ENCODE measurements around the gene SLC45A1. TPM values are rescaled to one million over a fixed set of nuclear protein-coding genes. Genes with fewer than 3 reads are reported as not detected.

Gene SLC45A1
- total RNA-seq, 3 donors from 2014 or later (not counting 1 experiment from before 2014, with no cell fraction given), result 0.45 to 0.68 (median 0.52) TPM

GRCh38 chr1:8389958-8390535 lies 72.1 kb downstream of the SLC45A1 start:
- intact Hi-C loops (cut with micrococcal nuclease), result loop anchor here (10.0 kb wide), 1 partner anchor 105 kb away; no protein-coding TSS in a partner anchor
- Mint-ChIP-seq H3K4me3 (no peak overlapping the region), H3K36me3 (no peaks in the 10 kb centered on the region), H3K27ac (peak overlapping the region in 1 of 2 donors; percentile 25), H3K4me1 (peaks cover 31 to 51% of the 10 kb centered on the region in 2 donors), H3K27me3 (ENCODE audit: low read depth in 2 of 2) (no peaks in the 10 kb centered on the region), H3K9me3 (no peaks in the 10 kb centered on the region)
- Histone ChIP-seq H3K27ac (ENCODE audit: low read length) (no peak overlapping the region), H3K27me3 (ENCODE audit: control insufficient read depth, insufficient read depth, low read length) (no peaks in the 10 kb centered on the region), H3K36me3 (ENCODE audit: control insufficient read depth, insufficient read depth, low read length) (peaks cover 6% of the 10 kb centered on the region), H3K4me1 (ENCODE audit: control insufficient read depth, insufficient read depth, low read length) (peaks cover 6% of the 10 kb centered on the region), H3K4me3 (ENCODE audit: low read length) (no peak overlapping the region), H3K9me3 (ENCODE audit: control insufficient read depth, insufficient read depth, low read length) (no peaks in the 10 kb centered on the region)
- TF ChIP-seq, protein P1, sequence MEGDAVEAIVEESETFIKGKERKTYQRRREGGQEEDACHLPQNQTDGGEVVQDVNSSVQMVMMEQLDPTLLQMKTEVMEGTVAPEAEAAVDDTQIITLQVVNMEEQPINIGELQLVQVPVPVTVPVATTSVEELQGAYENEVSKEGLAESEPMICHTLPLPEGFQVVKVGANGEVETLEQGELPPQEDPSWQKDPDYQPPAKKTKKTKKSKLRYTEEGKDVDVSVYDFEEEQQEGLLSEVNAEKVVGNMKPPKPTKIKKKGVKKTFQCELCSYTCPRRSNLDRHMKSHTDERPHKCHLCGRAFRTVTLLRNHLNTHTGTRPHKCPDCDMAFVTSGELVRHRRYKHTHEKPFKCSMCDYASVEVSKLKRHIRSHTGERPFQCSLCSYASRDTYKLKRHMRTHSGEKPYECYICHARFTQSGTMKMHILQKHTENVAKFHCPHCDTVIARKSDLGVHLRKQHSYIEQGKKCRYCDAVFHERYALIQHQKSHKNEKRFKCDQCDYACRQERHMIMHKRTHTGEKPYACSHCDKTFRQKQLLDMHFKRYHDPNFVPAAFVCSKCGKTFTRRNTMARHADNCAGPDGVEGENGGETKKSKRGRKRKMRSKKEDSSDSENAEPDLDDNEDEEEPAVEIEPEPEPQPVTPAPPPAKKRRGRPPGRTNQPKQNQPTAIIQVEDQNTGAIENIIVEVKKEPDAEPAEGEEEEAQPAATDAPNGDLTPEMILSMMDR (IDR thresholded peaks at IDR 0.05), result no peak
- DNase-seq, result no peak
- WGBS (ENCODE audit: insufficient coverage), result 51% methylated on average over 4 of the region's 7 CpGs
- ATAC-seq, result no peak

- Histone ChIP-seq H3K4me3 (ENCODE audit: low read length) (no peak overlapping the region), H3K9me3 (ENCODE audit: control insufficient read depth, insufficient read depth, low read length) (no peaks in the 10 kb centered on the region), H3K4me1 (ENCODE audit: control insufficient read depth, insufficient read depth, low read length) (peaks cover 13% of the 10 kb centered on the region), H3K36me3 (ENCODE audit: control insufficient read depth, insufficient read depth, low read length) (peaks cover 6% of the 10 kb centered on the region), H3K27me3 (ENCODE audit: control insufficient read depth, insufficient read depth, low read length) (no peaks in the 10 kb centered on the region), H3K27ac (ENCODE audit: low read length) (no peak overlapping the region)
- Mint-ChIP-seq H3K4me1 (peaks cover 37 to 56% of the 10 kb centered on the region in 2 donors), H3K27ac (no peak overlapping the region), H3K4me3 (no peak overlapping the region), H3K36me3 (no peaks in the 10 kb centered on the region), H3K9me3 (no peaks in the 10 kb centered on the region), H3K27me3 (ENCODE audit: low read depth in 2 of 2) (no peaks in the 10 kb centered on the region)
- intact Hi-C loops (cut with micrococcal nuclease), result loop anchor here (10.0 kb wide), 1 partner anchor 104 kb away; no protein-coding TSS in a partner anchor
- TF ChIP-seq, protein P1 (IDR thresholded peaks at IDR 0.05), result no peak
- WGBS (ENCODE audit: insufficient coverage), result 79% methylated on average over 4 of the region's 4 CpGs
- no peak for ATAC-seq
- DNase-seq, result no peak
Observed at GRCh38 chr1:8390707-8391106, 72.8 kb downstream of the SLC45A1 start.

- H3K36me3 ChIP-seq (ENCODE audit: control insufficient read depth, insufficient read depth, low read length), result peaks cover 6% of the 10 kb centered on the region
- H3K4me1 ChIP-seq (ENCODE audit: control insufficient read depth, insufficient read depth, low read length), result peaks cover 27% of the 10 kb centered on the region
- WGBS (ENCODE audit: insufficient coverage), result 95% methylated on average over 7 of the region's 7 CpGs
- no peaks in the 10 kb centered on the region for H3K27me3 ChIP-seq (ENCODE audit: control insufficient read depth, insufficient read depth, low read length)
- peaks cover 48 to 61% of the 10 kb centered on the region in 2 donors for H3K4me1 Mint-ChIP-seq
- ATAC-seq (no peak), DNase-seq (no peak)
- no peaks in the 10 kb centered on the region for H3K9me3 ChIP-seq (ENCODE audit: control insufficient read depth, insufficient read depth, low read length)
- H3K4me3 ChIP-seq (ENCODE audit: low read length), result no peak overlapping the region
- TF ChIP-seq, protein P1 (IDR thresholded peaks at IDR 0.05), result no peak
- H3K4me3 Mint-ChIP-seq, result no peak overlapping the region
- no peaks in the 10 kb centered on the region for H3K36me3 Mint-ChIP-seq
- H3K9me3 Mint-ChIP-seq, result no peaks in the 10 kb centered on the region
- no peak overlapping the region for H3K27ac Mint-ChIP-seq
- H3K27ac ChIP-seq (ENCODE audit: low read length), result no peak overlapping the region
- intact Hi-C loops (cut with micrococcal nuclease), result loop anchor here (10.0 kb wide), 1 partner anchor 102 kb away; no protein-coding TSS in a partner anchor
- H3K27me3 Mint-ChIP-seq (ENCODE audit: low read depth in 2 of 2), result no peaks in the 10 kb centered on the region
Observed at GRCh38 chr1:8392522-8392921, 74.6 kb downstream of the SLC45A1 start.
